Thyroid gland (tissue), 4 donors: Measurements from ENCODE around the gene ROBO4. TPM values are rescaled to one million over a fixed set of nuclear protein-coding genes. Genes with fewer than 3 reads are reported as not detected.

ENCODE experiments used
- DNase-seq, 2 donors: peaks; one replicate each; pipeline ENCODE4 v3.0.0-alpha.2; 2019
- H3K27ac ChIP-seq, 3 donors: fragments of 200-600 bp; sonication (generic); 1 replicate in 2 of 3; 2 replicates in 1 of 3; pipeline ENCODE4 v1.5.1; 2016 to 2019; ENCODE audit warnings: mild to moderate bottlenecking in 1 of 3, moderate library complexity in 1 of 3
- H3K27me3 ChIP-seq: fragments of 200-600 bp; sonication (generic); one replicate; pipeline ENCODE4 v1.5.1; 2019
- H3K36me3 ChIP-seq, 2 donors: fragments of 200-600 bp; sonication (generic); one replicate each; pipeline ENCODE4 v1.5.1; 2016 to 2019
- H3K4me1 ChIP-seq, 2 donors: fragments of 200-600 bp; sonication (generic); one replicate each; pipeline ENCODE4 v1.5.1; 2017 to 2019
- H3K4me3 ChIP-seq, 3 donors: fragments of 200-600 bp; sonication (generic); replicated peaks in 1 of 3; 1 replicate in 2 of 3; 2 replicates in 1 of 3; pipeline ENCODE4 v1.5.1; 2016; ENCODE audit warnings: mild to moderate bottlenecking in 1 of 3
- H3K9me3 ChIP-seq: fragments of 200-600 bp; sonication (generic); one replicate; pipeline ENCODE4 v1.5.1; 2017
- POLR2A ChIP-seq, 2 donors: fragments of 450-650 bp; IDR thresholded peaks; one replicate each; pipeline ENCODE4 v1.6.1; 2017; ENCODE audit warnings: antibody characterized with exemption in 2 of 2, mild to moderate bottlenecking in 2 of 2, moderate library complexity in 1 of 2
- WGBS, 2 donors: methylation state at CpG; one replicate each; pipeline ENCODE4 v1.1.5; 2017; 5-methylcytosine and 5-hydroxymethylcytosine counted together
- intact Hi-C: fragments of 100-400 bp; cut with DNase I; formaldehyde crosslinking; loops from one replicate; pipeline ENCODE4 v1.15.1; 2023
- total RNA-seq, 4 donors: library from RNA; depleted of rRNA; stranded (reverse); fragments of >200 nt; gene quantifications; one replicate each; pipeline ENCODE4 v1.2.3, GENCODE V29; 2016
- TF ChIP-seq, protein P1 (sequence below), 6 experiments: fragments of 200-600 bp in 3 of 6; fragments of 450-650 bp in 3 of 6; sonication (generic) in 3 of 6; IDR thresholded peaks; one replicate each; pipeline ENCODE4 v1.5.1; 2016 to 2019; ENCODE audit warnings: antibody characterized with exemption in 6 of 6, mild to moderate bottlenecking in 2 of 6, inconsistent platforms in 1 of 6, moderate library complexity in 1 of 6

The ROBO4 gene
- total RNA-seq, 4 donors from 2014 or later, result 12.3 to 47.6 (median 32.6) TPM

GRCh38 chr11:124928942-124929665 lies 31.4 kb upstream of the ROBO4 start:
- Histone ChIP-seq H3K27ac (no peak overlapping the region), H3K9me3 (no peaks in the 10 kb centered on the region)
- 45 to 56% methylated on average over 4 of the region's 4 CpGs for WGBS, 2 donors

GRCh38 chr11:124923296-124923695 lies 25.6 kb upstream of the ROBO4 start:
- no peaks in the 10 kb centered on the region for H3K27me3 ChIP-seq
- peaks cover 0 to 5% of the 10 kb centered on the region in 2 donors for H3K4me1 ChIP-seq
- DNase-seq, result no peak
- intact Hi-C loops, result no loop called here
- no peak overlapping the region for H3K27ac ChIP-seq
- TF ChIP-seq, protein P1, sequence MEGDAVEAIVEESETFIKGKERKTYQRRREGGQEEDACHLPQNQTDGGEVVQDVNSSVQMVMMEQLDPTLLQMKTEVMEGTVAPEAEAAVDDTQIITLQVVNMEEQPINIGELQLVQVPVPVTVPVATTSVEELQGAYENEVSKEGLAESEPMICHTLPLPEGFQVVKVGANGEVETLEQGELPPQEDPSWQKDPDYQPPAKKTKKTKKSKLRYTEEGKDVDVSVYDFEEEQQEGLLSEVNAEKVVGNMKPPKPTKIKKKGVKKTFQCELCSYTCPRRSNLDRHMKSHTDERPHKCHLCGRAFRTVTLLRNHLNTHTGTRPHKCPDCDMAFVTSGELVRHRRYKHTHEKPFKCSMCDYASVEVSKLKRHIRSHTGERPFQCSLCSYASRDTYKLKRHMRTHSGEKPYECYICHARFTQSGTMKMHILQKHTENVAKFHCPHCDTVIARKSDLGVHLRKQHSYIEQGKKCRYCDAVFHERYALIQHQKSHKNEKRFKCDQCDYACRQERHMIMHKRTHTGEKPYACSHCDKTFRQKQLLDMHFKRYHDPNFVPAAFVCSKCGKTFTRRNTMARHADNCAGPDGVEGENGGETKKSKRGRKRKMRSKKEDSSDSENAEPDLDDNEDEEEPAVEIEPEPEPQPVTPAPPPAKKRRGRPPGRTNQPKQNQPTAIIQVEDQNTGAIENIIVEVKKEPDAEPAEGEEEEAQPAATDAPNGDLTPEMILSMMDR (IDR thresholded peaks at IDR 0.05), result no peak
- no peak for TF ChIP-seq POLR2A (IDR thresholded peaks at IDR 0.05)
- H3K36me3 ChIP-seq, result no peaks in the 10 kb centered on the region
- no peak overlapping the region for H3K4me3 ChIP-seq
- no peaks in the 10 kb centered on the region for H3K9me3 ChIP-seq

More at GRCh38 chr11:124928942-124929665, 31.4 kb upstream of the ROBO4 start:
- intact Hi-C loops, result no loop called here
- Histone ChIP-seq H3K4me1 (no peaks in the 10 kb centered on the region), H3K4me3 (no peak overlapping the region), H3K36me3 (no peaks in the 10 kb centered on the region), H3K27me3 (no peaks in the 10 kb centered on the region)
- TF ChIP-seq POLR2A (IDR thresholded peaks at IDR 0.05), result no peak
- TF ChIP-seq, protein P1 (IDR thresholded peaks at IDR 0.05), result no peak
- DNase-seq, result no peak

- H3K27me3 ChIP-seq, result no peaks in the 10 kb centered on the region
- no peak for DNase-seq
- H3K4me3 ChIP-seq, result no peak overlapping the region
- no peak for TF ChIP-seq POLR2A (IDR thresholded peaks at IDR 0.05)
- TF ChIP-seq, protein P1 (IDR thresholded peaks at IDR 0.05), result no peak
- H3K4me1 ChIP-seq, result peaks cover 0 to 5% of the 10 kb centered on the region in 2 donors
- H3K9me3 ChIP-seq, result no peaks in the 10 kb centered on the region
- H3K27ac ChIP-seq, result no peak overlapping the region
- no peaks in the 10 kb centered on the region for H3K36me3 ChIP-seq
- intact Hi-C loops, result no loop called here
- 90 to 94% methylated on average over 4 of the region's 4 CpGs for WGBS, 2 donors
Measured at GRCh38 chr11:124922831-124923230, 25.2 kb upstream of the ROBO4 start.

DNA sequence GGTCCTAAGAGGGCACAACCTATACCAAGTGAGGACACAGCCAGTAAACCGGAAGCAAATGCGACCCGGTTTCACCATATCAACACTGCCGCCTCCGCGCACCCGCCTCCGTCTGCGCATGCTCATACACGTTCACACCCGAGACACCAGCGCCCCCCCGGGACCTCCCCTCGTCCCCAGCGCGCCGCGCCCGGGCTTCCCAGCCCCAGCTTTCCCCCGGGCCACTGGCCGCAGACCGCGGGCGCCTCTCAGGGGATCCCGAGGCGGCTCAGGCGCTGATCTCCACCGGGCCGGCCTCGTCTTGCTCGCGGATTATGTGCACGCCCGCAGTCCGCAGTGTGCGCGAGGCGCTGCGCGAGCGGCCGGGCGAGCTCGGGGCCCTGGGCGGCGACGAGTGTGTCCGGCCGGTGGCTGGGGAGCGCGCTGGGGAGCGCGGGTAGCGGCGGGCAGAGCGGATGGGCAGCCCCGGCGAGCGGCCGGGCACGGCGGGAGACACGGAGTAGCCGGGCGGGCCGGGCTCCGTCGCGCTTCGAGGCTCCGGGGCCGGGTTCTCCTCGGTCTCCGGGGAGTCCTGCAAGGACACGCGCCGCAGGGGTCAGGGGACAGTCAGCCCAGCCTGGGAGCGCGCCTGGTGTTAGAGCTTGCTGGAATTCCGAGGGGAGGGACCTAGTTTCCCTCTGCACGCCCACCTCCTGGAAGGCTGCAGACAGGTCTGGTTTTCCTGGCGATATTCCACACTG lies 23.4 kb upstream of the ROBO4 start:
- Histone ChIP-seq H3K27me3 (no peaks in the 10 kb centered on the region), H3K36me3 (no peaks in the 10 kb centered on the region), H3K4me1 (peaks cover 0 to 5% of the 10 kb centered on the region in 2 donors), H3K4me3 (peak overlapping the region; percentile 9 to 27 (median 23)), H3K9me3 (no peaks in the 10 kb centered on the region), H3K27ac (peak overlapping the region in 2 of 3 donors; percentile 13 to 55)
- WGBS, 2 donors, result 7 to 17% methylated on average over 45 to 67 of the region's 82 CpGs
- peak; percentile 72 to 77 for DNase-seq
- intact Hi-C loops, result no loop called here
- peak in 1 of 2 donors; percentile 21 for TF ChIP-seq POLR2A (IDR thresholded peaks at IDR 0.05)
- TF ChIP-seq, protein P1 (IDR thresholded peaks at IDR 0.05), result no peak

- no peaks in the 10 kb centered on the region for H3K36me3 ChIP-seq
- peak overlapping the region in 1 of 3 donors; percentile 55 for H3K27ac ChIP-seq
- intact Hi-C loops, result no loop called here
- no peaks in the 10 kb centered on the region for H3K9me3 ChIP-seq
- H3K27me3 ChIP-seq, result no peaks in the 10 kb centered on the region
- H3K4me3 ChIP-seq, result no peak overlapping the region
- DNase-seq, result no peak
- 95 to 97% methylated on average over 5 of the region's 5 CpGs for WGBS, 2 donors
- TF ChIP-seq, protein P1 (IDR thresholded peaks at IDR 0.05), result no peak
- TF ChIP-seq POLR2A (IDR thresholded peaks at IDR 0.05), result no peak
- H3K4me1 ChIP-seq, result peaks cover 0 to 5% of the 10 kb centered on the region in 2 donors
Measured at GRCh38 chr11:124920356-124920755, 22.7 kb upstream of the ROBO4 start.
